GM18498 (cell line): ENCODE data around the gene PXDN.
"Not testable (repeated sequence)": the region's sequence is repeated elsewhere in the genome, so short reads cannot be mapped to it uniquely, and the experiment has no call there.

ENCODE experiments used
- ATAC-seq: cut with Tn5 transposase; IDR thresholded peaks from one replicate; pipeline ENCODE4 v1.9.1; 2021; ENCODE audit warnings: mild to moderate bottlenecking, moderate library complexity; ENCODE audit not compliant: unreplicated experiment

Gene PXDN, protein sequence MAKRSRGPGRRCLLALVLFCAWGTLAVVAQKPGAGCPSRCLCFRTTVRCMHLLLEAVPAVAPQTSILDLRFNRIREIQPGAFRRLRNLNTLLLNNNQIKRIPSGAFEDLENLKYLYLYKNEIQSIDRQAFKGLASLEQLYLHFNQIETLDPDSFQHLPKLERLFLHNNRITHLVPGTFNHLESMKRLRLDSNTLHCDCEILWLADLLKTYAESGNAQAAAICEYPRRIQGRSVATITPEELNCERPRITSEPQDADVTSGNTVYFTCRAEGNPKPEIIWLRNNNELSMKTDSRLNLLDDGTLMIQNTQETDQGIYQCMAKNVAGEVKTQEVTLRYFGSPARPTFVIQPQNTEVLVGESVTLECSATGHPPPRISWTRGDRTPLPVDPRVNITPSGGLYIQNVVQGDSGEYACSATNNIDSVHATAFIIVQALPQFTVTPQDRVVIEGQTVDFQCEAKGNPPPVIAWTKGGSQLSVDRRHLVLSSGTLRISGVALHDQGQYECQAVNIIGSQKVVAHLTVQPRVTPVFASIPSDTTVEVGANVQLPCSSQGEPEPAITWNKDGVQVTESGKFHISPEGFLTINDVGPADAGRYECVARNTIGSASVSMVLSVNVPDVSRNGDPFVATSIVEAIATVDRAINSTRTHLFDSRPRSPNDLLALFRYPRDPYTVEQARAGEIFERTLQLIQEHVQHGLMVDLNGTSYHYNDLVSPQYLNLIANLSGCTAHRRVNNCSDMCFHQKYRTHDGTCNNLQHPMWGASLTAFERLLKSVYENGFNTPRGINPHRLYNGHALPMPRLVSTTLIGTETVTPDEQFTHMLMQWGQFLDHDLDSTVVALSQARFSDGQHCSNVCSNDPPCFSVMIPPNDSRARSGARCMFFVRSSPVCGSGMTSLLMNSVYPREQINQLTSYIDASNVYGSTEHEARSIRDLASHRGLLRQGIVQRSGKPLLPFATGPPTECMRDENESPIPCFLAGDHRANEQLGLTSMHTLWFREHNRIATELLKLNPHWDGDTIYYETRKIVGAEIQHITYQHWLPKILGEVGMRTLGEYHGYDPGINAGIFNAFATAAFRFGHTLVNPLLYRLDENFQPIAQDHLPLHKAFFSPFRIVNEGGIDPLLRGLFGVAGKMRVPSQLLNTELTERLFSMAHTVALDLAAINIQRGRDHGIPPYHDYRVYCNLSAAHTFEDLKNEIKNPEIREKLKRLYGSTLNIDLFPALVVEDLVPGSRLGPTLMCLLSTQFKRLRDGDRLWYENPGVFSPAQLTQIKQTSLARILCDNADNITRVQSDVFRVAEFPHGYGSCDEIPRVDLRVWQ (N-terminal part only)

DNA sequence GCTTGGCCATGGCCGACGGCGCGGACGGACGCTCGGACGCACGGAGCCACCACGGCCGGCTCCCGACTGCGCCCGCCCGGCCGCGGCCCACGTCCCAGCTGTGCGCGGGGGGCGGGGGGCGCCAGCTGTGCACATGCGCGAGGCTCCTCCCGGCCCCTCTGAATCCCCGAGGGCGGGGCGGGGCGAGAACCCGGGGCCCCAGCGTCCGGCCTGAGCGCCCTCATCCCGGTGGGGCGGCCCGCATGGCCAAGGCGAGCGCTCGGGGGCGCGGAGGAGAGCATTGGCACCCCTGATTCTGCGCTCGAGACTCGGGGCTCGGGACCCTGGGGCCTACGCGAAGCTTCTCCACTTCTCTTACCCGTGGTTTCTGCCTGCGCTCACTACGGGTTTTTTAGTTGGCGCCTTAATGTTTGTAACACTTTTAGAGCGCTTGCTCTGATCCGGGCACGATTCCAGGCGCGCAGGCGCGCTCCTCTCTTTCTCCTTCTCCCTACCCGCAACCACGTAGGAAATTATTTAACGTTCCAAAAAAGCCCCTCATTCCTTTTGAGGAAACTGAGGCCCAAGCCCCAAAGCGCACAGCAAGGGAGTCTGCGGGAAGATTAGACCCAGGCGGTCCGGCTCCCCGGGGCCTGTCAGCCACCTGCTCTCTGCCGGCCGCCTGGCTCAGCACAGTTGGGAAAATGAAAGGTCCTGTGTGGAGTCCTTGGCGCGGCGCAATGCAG lies at the start of gene PXDN:
Gene PXDN (minus strand): TSS at position 70 of the 725 bp plus-strand sequence. CDS start 60 bp downstream, at position 10.
- ATAC-seq, result no peak

DNA sequence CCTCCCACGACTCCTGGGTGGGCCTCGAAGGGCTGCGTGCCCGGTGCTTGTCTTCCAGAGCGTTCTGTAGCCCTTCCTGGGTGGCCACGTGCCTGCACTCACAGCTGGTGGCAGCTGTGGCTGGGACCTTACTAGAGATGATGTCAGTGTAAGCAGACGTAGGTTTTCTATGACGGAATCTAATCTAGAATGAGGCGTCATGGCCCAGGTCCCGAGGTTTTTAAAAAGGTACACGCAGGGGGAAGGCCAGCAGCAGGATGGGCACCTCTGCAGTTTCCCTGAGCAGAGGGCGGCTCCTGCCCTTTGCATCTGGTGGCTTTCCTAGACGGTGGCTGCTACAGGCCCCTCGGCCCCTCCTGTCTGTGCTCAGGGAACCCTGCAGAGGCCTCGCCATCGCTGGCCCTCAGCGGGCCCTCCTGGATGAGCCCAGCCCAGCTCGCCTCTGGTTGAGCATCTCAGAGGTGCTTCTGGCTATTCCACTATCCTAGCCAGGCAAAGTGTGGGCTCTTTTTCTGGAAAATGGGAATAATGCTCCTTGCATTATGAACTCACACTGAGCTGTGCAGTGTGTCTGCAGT lies 49.6 kb upstream of the PXDN start:
- no peak for ATAC-seq

DNA sequence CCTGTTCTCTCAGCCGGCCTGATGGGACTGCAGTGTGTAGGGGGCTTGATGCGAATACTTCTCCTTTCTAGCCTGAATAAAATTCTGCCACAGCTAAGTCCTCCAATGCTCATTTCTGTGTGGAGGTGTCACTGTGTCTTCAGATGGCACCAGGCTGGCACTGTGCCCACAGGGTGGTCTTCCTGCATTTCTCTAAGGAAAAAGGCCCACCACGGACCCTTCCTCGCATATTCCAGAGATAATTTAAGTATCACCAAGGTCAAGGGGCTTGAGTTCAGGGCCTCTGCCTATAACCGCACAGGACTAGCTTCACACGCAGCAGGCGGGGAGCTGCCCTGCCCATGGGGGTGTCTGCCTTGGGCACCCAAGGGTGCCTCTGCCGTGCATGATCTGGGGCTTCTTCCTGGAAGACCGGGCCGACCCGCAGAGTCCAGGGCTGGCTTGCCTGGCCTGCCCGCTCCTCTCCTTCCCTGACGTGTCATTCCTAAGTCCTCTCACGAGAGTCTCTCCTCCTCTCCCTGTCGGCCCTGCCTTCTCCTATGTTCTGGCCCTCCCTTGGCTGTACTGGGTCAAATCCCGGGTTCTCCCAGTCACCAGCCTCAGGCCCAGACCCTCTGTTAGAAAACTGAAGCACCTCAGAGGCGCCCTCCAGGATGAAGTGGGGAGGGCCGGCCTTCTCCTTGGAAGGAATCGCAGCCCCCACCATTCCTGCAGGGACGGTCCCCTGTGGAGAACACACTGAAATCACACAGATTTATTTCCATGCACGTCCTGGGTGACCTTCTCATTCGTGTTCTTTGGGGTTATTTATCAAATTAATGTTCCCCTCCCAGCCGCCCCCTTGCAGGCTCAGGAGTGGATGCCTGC lies 48.9 kb upstream of the PXDN start:
- ATAC-seq, result no peak

DNA sequence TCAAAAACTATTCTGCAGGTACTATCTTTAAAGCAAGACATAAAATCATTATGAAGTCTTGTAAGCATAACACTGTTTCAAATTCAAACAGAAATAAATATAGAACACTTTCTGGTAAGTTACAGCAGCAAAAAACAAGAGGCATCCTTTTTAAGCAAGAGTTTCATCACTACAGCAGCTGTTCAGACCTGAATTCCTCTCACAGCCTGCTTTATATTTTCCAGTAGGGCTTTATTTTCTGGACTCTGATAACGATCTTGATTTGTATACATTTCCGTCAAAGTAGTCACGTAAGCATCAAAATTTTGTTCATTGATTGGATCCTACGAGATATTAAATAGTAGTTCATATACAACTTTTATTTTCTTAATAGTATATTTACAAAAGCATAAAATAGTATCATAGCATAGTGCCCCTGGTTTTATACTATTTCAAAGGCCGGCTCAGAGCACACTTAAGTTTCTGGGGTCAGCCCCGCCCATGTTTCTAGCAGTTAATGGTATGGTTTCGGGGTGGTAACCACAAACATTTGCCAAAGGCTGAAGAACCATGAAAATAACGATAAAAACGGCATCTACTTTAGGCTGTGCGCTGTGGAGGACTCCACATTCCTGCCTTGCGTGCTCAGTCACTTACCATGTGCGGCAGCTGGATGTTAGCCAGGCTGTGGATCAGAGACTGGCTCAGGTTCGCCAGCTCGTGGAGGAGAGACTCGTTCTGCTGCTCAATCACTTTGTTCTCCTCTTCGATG lies 47.5 kb upstream of the PXDN start:
- ATAC-seq, result no peak

DNA sequence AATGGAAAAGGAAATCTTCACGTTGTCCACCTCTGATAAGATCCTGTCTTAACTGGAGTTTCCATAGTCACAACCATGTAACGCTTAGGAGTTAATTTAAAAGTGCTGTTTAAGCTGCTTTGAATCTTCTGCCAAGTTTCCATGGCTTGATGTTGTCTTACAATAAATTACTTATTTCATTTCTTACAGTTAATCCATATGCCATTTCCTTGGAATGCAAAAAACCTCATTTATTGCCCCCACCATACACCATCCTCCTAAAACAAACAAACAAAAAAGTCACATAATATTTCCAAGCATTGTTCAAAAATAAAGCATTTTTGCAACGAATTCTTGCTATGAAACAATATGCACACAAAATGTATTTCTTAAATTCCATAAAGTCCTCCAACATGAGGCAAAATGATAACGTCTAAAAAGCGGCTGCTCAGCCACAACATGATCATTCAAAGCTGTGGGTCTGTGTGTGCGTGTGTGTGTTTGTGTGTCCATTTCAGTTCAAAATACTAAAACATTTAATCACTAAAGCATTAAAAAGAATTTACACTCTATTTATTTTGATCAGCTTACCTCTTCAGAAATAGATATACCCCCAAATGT lies 46.8 kb upstream of the PXDN start:
- ATAC-seq, result no peak

- ATAC-seq, result no peak
Measured at GRCh38 chr2:1790473-1790872, 46.2 kb upstream of the PXDN start.

DNA sequence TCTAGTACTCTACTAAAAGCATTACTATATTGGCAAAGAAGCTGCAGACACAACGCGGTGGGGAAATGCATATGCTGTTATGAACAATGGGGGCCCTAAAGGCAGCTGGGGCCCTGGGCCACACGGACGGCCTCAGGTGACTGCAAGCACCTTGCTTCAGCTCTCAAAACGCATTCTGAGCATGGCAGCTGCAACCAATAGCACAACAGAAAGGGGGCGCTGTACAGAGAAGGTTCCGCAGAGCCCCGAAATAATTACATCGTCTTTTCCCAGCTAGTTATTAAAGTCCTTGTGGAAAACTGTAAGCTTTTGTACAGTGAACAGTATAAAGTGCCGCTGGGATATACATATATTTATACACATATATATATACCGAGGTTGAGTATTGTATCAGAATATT lies 45.3 kb upstream of the PXDN start:
- ATAC-seq, result no peak

GRCh38 chr2:1788478-1788959 lies 44.2 kb upstream of the PXDN start:
- no peak for ATAC-seq

GRCh38 chr2:1787755-1788477 lies 43.6 kb upstream of the PXDN start:
- ATAC-seq, result no peak

DNA sequence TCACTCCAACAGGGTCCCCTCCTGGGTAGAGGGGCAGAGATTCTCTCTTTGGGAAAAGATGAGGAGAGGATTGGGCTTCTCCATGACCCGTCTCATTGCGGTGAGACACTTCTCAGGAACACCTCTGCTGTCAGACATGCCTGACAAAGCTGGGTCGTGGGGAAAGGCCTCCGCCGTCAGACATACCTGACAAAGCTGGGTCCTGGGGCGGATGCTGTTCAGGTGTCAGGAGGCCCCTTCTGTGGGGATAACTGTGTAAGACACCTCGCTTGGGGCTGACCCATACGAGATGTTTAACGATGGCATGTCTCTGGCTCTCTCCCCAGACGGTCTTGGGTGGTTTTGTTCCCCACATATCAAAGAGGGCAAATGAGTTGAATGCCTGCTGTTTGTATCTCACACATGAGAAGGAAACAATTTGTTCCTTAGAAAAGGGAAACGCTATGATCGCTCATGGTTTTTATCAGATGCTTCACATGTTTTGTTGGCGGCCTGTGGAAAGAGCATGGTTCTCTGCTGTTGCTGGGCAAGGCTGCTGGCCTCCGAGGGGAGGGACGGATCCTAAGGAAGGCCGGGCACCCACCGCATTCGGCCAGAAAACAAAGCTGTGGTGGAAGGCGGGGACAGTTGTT lies 40.8 kb upstream of the PXDN start:
- no peak for ATAC-seq

DNA sequence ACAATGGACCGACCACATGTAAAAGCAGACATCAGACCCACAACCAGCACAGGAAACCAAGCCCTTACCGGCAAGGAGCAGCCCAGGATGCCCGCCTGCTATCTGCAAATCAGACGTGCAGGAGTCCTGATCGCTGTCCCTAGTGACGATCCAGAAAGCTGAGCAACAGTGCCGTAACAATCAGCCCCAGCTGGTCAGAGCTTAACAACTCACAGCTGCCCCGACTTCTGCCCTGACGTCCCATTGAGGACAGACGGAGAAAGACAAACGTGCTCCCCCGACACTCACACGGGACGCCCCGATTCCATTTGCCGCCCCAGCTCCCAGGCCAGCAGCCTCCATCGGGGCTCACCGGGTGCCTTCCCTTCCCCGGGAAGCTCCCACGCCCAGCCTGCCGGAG lies 39.8 kb upstream of the PXDN start:
- no peak for ATAC-seq

- ATAC-seq, result no peak
Measured at GRCh38 chr2:1782514-1782913, 38.2 kb upstream of the PXDN start.

GRCh38 chr2:1781291-1782080 lies 37.2 kb upstream of the PXDN start:
- no peak for ATAC-seq

GRCh38 chr2:1780693-1781092 lies 36.4 kb upstream of the PXDN start:
- ATAC-seq, result no peak

GRCh38 chr2:1780054-1780453 lies 35.7 kb upstream of the PXDN start:
- not testable (repeated sequence) for ATAC-seq

DNA sequence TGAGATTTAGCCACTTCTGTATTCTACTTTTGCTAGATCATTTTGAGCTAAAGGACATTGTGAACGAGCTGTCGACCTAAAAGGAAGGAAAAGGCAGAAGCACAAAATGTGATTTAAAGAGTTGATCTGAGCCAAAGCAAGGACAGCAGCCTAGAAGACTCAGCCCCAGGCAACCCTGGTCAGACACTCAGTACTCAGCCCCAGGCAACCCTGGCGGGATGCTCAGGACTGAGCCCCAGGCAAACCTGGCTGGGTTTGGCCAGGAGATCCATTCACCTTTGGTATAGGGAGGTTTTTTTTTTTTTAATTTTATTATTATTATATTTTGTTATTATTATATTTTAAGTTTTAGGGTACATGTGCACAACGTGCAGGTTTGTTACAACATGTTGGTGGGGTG lies 34.3 kb upstream of the PXDN start:
- no peak for ATAC-seq
